HG03095 (cell line): ENCODE measurements around the gene KLHL40.

Experiments
- ATAC-seq: cut with Tn5 transposase; IDR thresholded peaks from one replicate; pipeline ENCODE4 v1.9.1; 2021; ENCODE audit warnings: moderate library complexity; ENCODE audit not compliant: unreplicated experiment

The KLHL40 gene

DNA sequence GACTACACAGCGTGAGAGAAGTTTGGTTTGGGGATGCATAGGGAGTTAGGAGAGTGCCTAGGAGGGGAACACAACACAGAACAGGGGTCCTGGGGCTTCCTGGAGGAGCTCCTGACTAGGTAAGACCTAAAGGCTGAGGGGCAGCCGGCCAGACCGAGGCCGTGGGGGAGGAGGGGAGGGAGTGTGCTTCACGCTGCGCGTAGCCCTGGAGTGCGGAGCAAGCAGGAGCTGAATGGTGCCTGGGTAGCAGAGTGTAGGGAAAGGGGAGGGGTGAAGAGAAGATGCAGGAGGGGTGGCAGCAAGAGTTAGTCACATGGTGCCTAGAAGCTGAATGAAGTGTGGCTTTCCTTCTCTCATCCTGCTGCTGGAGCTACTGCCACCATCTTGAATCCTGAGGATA is 49.7 kb downstream of the KLHL40 start:
- no peak for ATAC-seq

DNA sequence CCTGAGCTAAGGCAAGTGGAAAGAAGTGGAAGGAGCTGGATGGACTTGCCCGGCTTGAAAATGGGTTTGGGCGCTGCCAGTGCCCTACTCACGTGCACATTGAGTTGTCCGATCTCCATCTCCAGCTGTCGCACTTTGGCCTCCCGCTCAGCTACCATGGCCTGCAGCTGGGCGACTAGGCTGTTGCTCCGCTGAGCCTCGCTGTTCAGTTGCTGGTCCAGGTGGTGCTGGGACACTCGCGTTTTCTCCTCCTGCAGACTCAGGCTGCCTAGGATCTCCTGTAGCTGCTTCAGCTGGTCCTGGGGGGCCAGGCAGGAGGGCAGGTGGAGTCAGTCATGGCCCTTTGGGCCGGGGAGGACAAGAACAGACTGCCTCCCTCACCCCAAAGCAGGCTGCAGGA is 50.3 kb downstream of the KLHL40 start:
- no peak for ATAC-seq

DNA sequence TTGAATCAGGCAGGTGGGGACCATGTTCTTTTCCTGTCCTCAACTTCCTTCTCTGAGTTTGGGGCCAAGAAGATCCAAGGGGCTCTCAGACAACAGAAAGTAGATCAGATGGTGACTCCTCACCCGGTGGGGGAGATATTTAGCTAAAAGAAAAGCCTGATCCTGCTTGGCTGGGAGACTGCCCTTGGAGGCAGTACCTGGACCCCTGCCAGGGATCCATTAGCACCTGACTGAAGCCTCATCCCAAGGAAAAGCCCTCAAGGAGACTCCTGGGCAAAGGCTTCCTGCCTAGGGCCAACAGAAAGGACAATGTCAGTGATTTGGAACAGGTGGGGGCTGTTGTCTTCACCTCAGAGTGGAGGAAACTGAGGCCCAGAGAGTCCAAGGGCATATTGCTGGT is 50.7 kb downstream of the KLHL40 start:
- ATAC-seq: no peak

DNA sequence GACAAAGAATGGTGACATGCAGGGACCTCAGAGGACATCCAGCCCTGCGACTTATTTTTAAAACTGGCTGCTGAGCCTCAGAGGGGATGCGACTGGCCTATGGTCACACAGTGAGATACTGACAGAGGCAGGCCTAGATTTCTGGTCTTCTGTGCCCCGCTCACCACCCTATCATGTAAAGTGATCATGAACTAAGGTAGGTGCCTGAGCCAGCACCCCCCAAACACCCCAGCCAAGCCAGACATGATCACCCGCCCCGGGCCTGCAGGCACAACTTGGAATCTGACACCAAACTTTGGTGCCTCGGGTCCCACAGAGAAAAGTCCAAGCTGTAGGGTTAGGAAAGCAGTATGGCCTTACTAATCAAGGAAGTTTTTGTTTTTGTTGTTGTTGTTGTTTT is 51.2 kb downstream of the KLHL40 start:
- no peak for ATAC-seq

DNA sequence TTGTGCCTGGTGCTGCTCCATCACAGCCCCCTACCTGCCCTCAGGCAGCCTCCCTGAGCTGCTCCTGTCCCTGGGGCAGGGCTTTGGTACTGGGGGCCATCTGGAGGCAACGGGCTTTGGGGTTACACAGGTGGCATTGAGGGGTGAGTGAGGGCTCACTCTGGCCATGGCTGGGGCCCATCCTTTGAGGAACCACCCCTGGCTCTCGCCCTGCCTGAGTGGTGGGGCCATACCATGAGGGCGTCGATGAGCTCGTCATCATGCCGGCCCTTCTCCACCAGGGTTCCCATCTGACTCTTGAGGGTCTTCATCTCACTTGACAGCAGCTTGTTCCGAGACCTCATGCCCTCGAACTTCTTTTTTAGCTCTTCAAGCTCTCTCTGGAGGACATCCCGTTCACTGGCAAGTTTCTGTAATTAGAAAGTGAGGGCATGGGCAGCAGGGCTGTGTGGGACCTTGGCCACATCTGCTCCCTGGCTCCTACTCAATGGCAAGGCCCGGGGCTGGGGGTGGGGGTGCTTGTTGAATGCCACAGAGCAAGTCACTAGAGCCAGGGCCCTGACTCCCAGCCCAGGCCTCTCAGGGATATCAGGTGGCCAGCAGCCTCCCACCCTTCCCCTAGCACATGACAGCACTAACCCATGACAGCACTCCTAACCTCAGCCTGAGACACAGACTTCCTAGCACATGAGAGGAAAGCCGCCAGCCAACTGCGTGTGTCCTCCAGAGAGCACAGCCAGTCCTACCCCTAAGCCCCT is 54.2 kb downstream of the KLHL40 start:
- no peak for ATAC-seq

DNA sequence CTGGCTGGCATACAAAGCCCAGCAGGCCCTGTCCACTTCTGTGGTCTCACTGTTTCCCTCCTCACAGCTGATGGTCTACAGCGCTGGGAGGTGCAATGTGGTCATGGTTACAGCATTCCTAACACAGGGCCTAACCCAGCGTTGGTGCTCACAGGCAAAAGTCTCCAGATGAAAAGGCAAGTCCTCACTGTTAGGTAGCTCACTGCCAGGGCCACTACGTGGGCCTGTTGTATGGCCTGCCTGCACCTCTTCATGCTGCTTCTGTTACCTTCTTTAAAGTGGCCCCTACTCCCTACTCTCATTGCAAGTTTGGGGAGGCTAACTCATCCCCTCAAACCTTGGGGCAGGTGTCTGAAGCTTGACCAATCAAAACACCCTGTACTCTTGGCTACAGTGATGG is 56.5 kb downstream of the KLHL40 start:
- ATAC-seq: no peak
